Mesodermal cell (in vitro differentiated cells): ENCODE results near the gene NIN.
A peak's percentile ranks its signal among the peaks of the same experiment; 100 is the strongest.
"Not testable (repeated sequence)": the region's sequence is repeated elsewhere in the genome, so short reads cannot be mapped to it uniquely, and the experiment has no call there.

Source experiments
- H3K27ac ChIP-seq: 2 replicates; pipeline ENCODE4 v1.7.0; 2013; ENCODE audit warnings: mild to moderate bottlenecking, low read depth, low read length, moderate library complexity; ENCODE audit not compliant: severe bottlenecking
- H3K36me3 ChIP-seq: 2 replicates; pipeline ENCODE4 v1.7.1; 2013; ENCODE audit warnings: mild to moderate bottlenecking, low read length, moderate library complexity; ENCODE audit not compliant: control insufficient read depth, insufficient read depth
- H3K4me1 ChIP-seq: one replicate; pipeline ENCODE4 v1.7.1; 2013; ENCODE audit warnings: mild to moderate bottlenecking, low read length; ENCODE audit not compliant: insufficient read depth, control insufficient read depth, poor library complexity, severe bottlenecking
- H3K4me3 ChIP-seq: 2 replicates; pipeline ENCODE4 v1.7.0; 2013; ENCODE audit warnings: low read length, control low read depth, mild to moderate bottlenecking; ENCODE audit not compliant: insufficient read depth, poor library complexity, severe bottlenecking; ENCODE audit errors: extremely low read depth
- H3K9me3 ChIP-seq: 2 replicates; pipeline ENCODE4 v1.7.1; 2013; ENCODE audit warnings: mild to moderate bottlenecking, low read length, moderate library complexity; ENCODE audit not compliant: control insufficient read depth
- WGBS, 2 experiments: methylation state at CpG; one replicate each; pipeline ENCODE4 v1.1.5; 2013; ENCODE audit warnings: missing lambda C conversion rate in 2 of 2; ENCODE audit not compliant: insufficient coverage in 2 of 2; 5-methylcytosine and 5-hydroxymethylcytosine counted together

The NIN gene

DNA sequence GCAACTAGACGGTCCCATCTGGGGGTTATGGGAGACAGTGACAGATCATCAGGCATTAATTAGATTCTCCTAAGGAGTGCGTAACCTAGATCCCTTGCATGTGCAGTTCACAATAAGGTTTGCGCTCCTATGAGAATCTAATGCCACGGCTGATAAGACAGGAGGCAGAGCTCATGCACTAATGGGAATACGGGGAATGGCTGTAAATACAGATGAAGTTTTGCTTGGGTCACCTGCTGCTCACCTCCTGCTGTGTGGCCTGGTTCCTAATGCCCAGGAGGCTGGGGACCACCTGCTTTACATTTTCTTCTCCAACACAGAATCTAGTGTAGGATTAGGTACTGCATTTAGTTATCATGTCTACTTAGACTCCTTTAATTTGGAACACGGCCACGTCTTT, 113.2 kb downstream of the NIN start:
- H3K27ac ChIP-seq, result no peak overlapping the region
- 88 to 95% methylated on average over 3 to 5 of the region's 7 CpGs for WGBS, 2 experiments
- H3K36me3 ChIP-seq, result peaks cover 3% of the 10 kb centered on the region

DNA sequence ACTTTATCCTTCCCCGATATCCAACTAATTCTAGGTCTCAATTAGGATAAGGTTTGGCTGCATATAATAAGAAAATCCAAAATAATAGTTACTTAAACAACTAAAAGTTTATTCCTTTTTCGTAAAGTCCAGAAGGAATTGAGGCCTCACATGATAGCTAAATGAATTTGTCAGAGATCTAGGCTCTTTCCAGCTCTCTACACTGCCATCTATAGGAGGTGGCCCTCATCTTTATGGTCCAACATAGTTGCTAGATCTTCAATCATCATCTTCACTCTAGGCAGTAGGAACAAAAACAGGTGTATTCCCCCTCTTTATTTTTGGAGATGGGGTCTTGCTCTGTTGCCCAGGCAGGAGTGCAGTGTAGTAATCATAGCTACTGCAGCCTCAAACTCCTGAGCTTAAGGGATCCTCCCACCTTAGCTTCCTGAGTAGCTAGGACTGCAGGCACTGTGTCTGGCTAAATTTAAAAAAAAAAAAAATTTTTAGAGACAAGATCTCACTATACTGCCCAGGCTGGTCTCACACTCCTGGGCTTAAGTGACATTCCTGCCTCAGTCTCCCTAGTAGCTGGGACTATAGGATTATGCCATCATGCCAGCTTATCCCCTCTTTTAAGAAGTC, 116.4 kb downstream of the NIN start:
- H3K4me1 ChIP-seq, result no peaks in the 10 kb centered on the region
- no peaks in the 10 kb centered on the region for H3K9me3 ChIP-seq
- no peak overlapping the region for H3K4me3 ChIP-seq
- no CpG with 5 or more reads among the region's 2 CpGs for WGBS, 2 experiments
- no peaks in the 10 kb centered on the region for H3K36me3 ChIP-seq
- no peak overlapping the region for H3K27ac ChIP-seq

More for the DNA sequence above, 113.2 kb downstream of the NIN start:
- H3K9me3 ChIP-seq, result no peaks in the 10 kb centered on the region
- no peaks in the 10 kb centered on the region for H3K4me1 ChIP-seq
- H3K4me3 ChIP-seq, result no peak overlapping the region

DNA sequence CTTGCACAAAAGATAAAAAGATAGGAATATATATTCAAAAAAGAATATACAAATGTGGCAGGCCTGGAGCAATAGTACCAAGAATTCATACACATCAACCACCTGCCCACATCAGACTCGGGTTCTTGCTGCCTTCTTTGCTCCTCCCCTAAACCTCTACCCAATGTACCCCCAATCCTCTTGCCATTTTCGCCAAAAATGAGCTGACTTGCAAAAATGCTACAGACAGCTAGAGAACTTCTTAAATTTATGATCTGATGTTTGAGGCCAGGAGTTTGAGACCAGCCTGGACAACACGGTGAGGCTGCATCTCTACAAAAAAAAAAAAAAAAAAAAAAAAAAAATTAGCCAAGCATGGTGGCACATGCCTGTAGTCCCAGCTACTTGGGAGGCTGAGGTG, 119.9 kb downstream of the NIN start:
- no peaks in the 10 kb centered on the region for H3K36me3 ChIP-seq

DNA sequence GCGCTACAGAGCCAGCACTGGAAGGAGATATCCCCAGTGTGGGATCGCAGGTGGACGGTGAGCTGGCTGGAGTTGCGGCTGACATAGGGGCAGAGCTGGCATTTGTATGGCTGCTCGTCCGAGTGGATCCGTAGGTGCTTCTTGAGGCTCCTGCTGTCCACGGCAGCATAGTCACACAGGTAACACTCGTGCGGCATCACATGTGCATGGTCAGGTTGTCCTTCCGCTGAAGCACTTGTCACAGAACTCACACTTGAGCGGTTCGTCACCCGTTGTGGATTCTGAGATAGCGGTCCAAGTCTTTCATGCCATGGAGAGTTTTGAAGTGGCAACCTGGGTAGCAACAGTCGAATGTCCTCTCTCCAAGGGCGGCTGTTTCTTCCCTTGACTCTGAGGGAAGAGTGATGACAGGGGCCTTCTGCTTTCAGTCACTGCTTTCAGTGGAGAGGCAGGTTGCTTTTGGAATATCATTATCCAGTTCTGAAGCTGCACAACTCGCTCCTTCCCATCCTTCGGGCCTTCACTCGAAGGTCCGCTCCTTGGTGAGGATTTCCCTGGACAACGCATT, 125.9 kb downstream of the NIN start:
- no peaks in the 10 kb centered on the region for H3K36me3 ChIP-seq
- no peaks in the 10 kb centered on the region for H3K9me3 ChIP-seq
- H3K27ac ChIP-seq, result no peak overlapping the region
- 97 to 98% methylated on average over 22 of the region's 22 CpGs for WGBS, 2 experiments
- H3K4me3 ChIP-seq, result no peak overlapping the region
- H3K4me1 ChIP-seq, result no peaks in the 10 kb centered on the region

More for the DNA sequence above, 119.9 kb downstream of the NIN start:
- H3K27ac ChIP-seq, result no peak overlapping the region
- 100% methylated on average over 1 of the region's 3 CpGs; no CpG with 5 or more reads in 1 of the 2 experiments for WGBS, 2 experiments
- no peaks in the 10 kb centered on the region for H3K4me1 ChIP-seq
- H3K9me3 ChIP-seq, result no peaks in the 10 kb centered on the region
- H3K4me3 ChIP-seq, result no peak overlapping the region

DNA sequence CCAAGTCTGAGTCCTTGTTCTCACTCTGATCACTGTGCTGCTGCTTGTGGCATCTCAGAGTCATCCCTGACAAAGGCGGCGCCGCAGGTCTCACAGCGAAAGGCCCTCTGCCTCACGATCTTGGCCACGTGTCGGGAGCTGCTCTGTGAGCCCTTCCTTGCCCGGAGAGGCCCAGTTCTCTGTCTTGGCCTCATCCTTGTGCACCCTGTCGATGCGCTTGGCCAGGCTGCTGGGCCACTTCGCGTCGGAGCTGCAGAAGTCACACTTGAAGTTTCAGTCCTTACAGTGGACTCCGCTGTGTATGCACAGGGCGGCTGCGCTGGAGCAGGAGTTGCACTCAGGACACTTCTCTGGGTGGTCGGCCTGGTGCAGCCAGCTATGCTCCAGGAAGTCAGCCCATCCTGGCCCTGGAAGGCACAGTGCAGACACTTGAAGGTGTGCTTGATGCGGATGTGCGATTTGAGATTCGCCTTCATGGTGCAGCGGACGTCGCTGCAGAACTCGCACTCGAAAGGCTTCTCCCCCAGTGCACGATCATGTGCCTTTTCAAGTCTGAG, 126.4 kb downstream of the NIN start:
- WGBS, 2 experiments, result 94 to 97% methylated on average over 26 of the region's 26 CpGs
- no peaks in the 10 kb centered on the region for H3K9me3 ChIP-seq
- no peak overlapping the region for H3K4me3 ChIP-seq
- no peaks in the 10 kb centered on the region for H3K36me3 ChIP-seq
- no peaks in the 10 kb centered on the region for H3K4me1 ChIP-seq
- no peak overlapping the region for H3K27ac ChIP-seq

DNA sequence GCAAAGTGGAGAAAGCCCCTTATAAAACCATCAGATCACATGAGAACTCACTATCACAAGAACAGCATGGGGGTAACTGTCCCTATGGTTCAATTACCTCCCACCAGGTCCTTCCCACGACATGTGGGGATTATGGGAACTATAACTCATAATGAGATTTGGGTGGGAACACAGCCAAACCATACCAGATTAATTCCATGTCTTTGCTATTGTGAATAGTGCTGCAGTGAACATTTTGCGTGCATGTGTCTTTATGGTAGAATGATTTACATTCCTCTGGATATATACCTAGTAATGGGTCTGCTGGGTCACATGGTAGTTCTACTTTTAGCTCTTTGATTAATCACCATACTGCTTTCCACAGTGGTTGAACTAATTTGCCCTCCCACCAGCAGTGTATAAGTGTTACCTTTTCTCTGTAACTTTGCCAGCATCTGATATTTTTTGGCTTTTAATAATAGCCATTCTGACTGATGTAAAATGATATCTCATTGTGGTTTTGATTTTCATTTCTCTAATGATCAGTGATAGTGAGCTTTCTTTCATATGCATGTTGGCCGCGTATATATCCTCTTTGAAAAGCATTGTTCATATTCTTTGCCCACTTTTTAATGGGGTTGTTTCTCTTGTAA, 133.2 kb downstream of the NIN start:
- Histone ChIP-seq H3K36me3 (no peaks in the 10 kb centered on the region), H3K27ac (no peak overlapping the region), H3K4me3 (no peak overlapping the region), H3K4me1 (no peaks in the 10 kb centered on the region), H3K9me3 (peaks cover 6% of the 10 kb centered on the region)
- no CpG with 5 or more reads among the region's 4 CpGs for WGBS, 2 experiments

DNA sequence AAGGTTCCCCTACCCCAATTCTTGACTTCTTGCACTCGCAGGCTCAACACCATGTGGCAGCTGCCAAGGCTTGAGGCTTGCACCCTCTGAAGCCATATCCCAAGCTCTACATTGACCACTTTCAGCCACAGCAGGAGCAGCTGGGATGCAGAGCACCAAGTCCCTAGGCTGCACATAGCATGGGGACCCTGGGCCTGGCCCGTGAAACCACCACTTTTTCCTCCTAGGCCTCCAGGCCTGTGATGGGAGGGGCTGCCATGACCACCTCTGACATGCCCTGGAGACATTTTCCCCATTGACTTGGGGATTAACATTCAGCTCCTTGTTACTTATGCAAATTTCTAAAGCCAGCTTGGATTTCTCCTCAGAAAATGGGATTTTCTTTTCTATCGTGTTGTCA, 136.7 kb downstream of the NIN start:
- H3K36me3 ChIP-seq, H3K9me3 ChIP-seq, H3K27ac ChIP-seq, H3K4me1 ChIP-seq, H3K4me3 ChIP-seq: not testable (repeated sequence)
- 83 to 100% methylated on average over 2 of the region's 3 CpGs for whole genome bisulfite sequencing, 2 experiments

DNA sequence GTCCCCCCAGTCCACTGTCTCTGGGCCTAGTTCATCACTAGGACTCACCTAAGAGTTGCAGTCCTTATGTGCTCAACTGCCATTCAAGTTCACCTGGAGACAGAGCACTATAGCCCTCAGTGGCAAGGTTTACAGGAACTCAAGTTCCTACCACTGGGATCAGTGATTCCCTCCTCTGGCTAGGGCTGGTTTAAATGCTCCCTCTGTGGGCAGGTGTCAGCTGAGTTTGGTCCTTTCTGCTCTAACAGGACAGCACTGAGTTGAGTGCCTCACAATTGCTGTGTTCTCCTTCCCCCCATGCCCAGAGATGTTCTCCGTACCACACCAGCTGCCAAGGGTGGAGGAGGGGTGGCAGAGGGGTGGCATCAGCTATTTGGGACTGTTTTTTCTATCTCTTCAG, 142.1 kb downstream of the NIN start:
- Histone ChIP-seq H3K9me3 (peaks cover 6% of the 10 kb centered on the region), H3K4me1 (no peaks in the 10 kb centered on the region), H3K4me3 (no peak overlapping the region), H3K27ac (no peak overlapping the region), H3K36me3 (no peaks in the 10 kb centered on the region)
- WGBS, 2 experiments, result no CpG with 5 or more reads among the region's 1 CpG

DNA sequence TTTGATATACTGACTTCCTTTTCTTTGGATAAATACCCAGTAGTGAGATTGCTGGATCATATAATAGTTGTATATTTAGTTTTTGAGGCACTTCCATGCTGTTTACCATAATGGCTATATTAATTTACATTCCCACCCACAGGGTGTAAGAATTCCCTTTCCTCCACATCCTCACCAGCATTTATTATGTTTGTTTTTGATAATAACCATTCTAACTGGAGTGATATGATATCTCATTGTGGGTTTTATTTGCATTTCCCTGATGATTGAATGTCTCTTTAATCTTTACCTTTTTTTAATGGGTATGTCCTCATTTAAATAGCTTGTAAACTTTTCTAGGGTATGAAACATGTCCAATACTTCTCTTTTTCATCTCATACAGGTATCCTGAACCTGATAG, 151.3 kb downstream of the NIN start:
- H3K27ac ChIP-seq, result no peak overlapping the region
- H3K36me3 ChIP-seq, result no peaks in the 10 kb centered on the region
- no peaks in the 10 kb centered on the region for H3K9me3 ChIP-seq
- H3K4me1 ChIP-seq, result peaks cover 28% of the 10 kb centered on the region
- no peak overlapping the region for H3K4me3 ChIP-seq

DNA sequence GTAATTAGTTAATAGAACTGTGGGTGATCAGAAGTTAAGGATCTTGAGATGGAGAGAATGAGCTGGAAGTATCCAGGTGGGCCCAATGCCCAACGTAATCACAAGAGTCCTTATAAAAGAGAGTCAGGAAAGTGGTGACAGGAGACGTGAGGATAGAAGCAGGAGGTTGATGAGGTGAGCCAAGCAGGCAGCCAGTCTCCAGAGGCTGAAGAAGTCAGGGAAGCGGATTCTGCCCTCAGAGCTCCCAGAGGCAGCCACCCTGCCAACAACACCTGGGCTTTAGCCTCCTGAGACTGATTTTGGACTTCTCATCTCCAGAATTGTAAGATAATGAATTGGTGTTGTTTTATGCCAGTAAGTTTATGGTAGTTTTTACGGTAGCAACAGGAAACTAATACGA, 152.8 kb downstream of the NIN start:
- H3K4me1 ChIP-seq, result peaks cover 28% of the 10 kb centered on the region
- no peaks in the 10 kb centered on the region for H3K9me3 ChIP-seq
- 84 to 91% methylated on average over 2 to 3 of the region's 5 CpGs for WGBS, 2 experiments
- no peaks in the 10 kb centered on the region for H3K36me3 ChIP-seq
- no peak overlapping the region for H3K27ac ChIP-seq
- H3K4me3 ChIP-seq, result no peak overlapping the region

DNA sequence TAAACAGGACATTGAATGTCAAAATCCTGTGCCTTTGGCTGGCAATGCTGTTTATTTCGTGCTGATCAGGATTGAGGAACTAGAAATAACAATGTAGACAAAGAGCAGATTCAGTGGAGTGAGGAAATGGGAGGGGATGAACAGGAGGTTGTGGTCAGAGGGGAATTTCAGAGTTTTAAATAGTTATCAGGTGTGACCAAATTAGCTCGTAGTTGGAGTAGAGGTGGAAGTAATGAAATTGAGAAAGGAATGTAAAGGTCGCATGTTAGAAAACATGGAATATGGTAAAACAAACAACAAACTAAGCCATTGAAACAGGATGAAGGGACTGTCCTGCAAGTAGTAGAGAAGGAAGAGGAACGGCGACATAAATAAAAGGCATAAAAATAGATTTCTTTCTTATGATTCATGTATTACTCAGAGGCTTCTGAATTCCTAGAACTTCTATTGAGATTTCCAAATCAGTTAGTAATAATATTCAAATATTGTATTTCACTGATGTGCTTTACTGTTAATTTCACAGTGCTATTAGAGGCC, 153.4 kb downstream of the NIN start:
- no peak overlapping the region for H3K4me3 ChIP-seq
- peak overlapping the region; percentile 42 for H3K27ac ChIP-seq
- no peaks in the 10 kb centered on the region for H3K9me3 ChIP-seq
- peaks cover 28% of the 10 kb centered on the region for H3K4me1 ChIP-seq
- H3K36me3 ChIP-seq, result no peaks in the 10 kb centered on the region
- 33 to 38% methylated on average over 1 to 3 of the region's 5 CpGs for WGBS, 2 experiments
